GM23338 (cell line): Measurements from ENCODE around the gene LTBP3. TPM values are rescaled to one million over a fixed set of nuclear protein-coding genes. Genes with fewer than 3 reads are reported as not detected.

Experiments
- ATAC-seq: fragments of 200-7000 bp; cut with Tn5 transposase; 3 replicates; pipeline ENCODE4 v1.9.1; 2020
- DNase-seq: peaks from one replicate; pipeline ENCODE4 v3.0.0-alpha.2; 2015; ENCODE audit warnings: low spot score
- H2AFZ ChIP-seq: fragments of 200-600 bp; sonication (generic); 2 replicates; pipeline ENCODE4 v1.8.0; 2016; ENCODE audit warnings: antibody characterized with exemption, mild to moderate bottlenecking, moderate library complexity
- H3F3A ChIP-seq: fragments of 200-600 bp; sonication (generic); replicated peaks from 2 replicates; pipeline ENCODE4 v1.8.0; 2017; ENCODE audit warnings: antibody characterized with exemption, mixed run types, low read depth
- H3K27ac ChIP-seq: fragments of 200-600 bp; sonication (generic); 2 replicates; pipeline ENCODE4 v1.6.1; 2016; ENCODE audit warnings: low read depth
- H3K27me3 ChIP-seq: fragments of 200-600 bp; sonication (generic); 2 replicates; pipeline ENCODE4 v1.8.0; 2016; ENCODE audit warnings: mild to moderate bottlenecking, mixed run types, moderate library complexity; ENCODE audit not compliant: insufficient read depth
- H3K36me3 ChIP-seq: fragments of 200-600 bp; sonication (generic); 2 replicates; pipeline ENCODE4 v1.8.0; 2016; ENCODE audit warnings: mild to moderate bottlenecking; ENCODE audit not compliant: insufficient read depth
- H3K4me1 ChIP-seq: fragments of 200-600 bp; sonication (generic); 2 replicates; pipeline ENCODE4 v1.8.0; 2016; ENCODE audit warnings: mild to moderate bottlenecking, moderate library complexity; ENCODE audit not compliant: insufficient read depth
- H3K4me2 ChIP-seq: fragments of 200-600 bp; sonication (generic); 2 replicates; pipeline ENCODE4 v1.7.1; 2017; ENCODE audit warnings: mixed run types
- H3K4me3 ChIP-seq: fragments of 200-600 bp; sonication (generic); 2 replicates; pipeline ENCODE4 v1.6.1; 2016; ENCODE audit warnings: mixed run types
- H3K79me2 ChIP-seq: fragments of 200-600 bp; sonication (generic); replicated peaks from 2 replicates; pipeline ENCODE4 v1.8.0; 2017; ENCODE audit warnings: mild to moderate bottlenecking; ENCODE audit not compliant: insufficient read depth
- H3K9me2 ChIP-seq: fragments of 200-600 bp; sonication (generic); 2 replicates; pipeline ENCODE4 v1.8.0; 2017; ENCODE audit not compliant: insufficient read depth
- H4K20me1 ChIP-seq: fragments of 200-600 bp; sonication (generic); replicated peaks from 2 replicates; pipeline ENCODE4 v1.8.0; 2017; ENCODE audit warnings: mild to moderate bottlenecking; ENCODE audit not compliant: insufficient read depth
- H3K27ac Mint-ChIP-seq: 2 replicates; pipeline ENCODE4 v1.8.0; 2020; ENCODE audit warnings: inconsistent platforms, mild to moderate bottlenecking, moderate library complexity, mixed read lengths
- H3K27me3 Mint-ChIP-seq: 3 replicates; pipeline ENCODE4 v1.8.0; 2022; ENCODE audit warnings: low read depth, mild to moderate bottlenecking, moderate library complexity, mixed read lengths, inconsistent platforms; ENCODE audit not compliant: insufficient read depth, poor library complexity
- H3K36me3 Mint-ChIP-seq: 3 replicates; pipeline ENCODE4 v1.8.0; 2021; ENCODE audit warnings: low read depth, mild to moderate bottlenecking, inconsistent platforms, moderate library complexity, mixed read lengths
- H3K4me1 Mint-ChIP-seq: 3 replicates; pipeline ENCODE4 v1.8.0; 2020; ENCODE audit warnings: mild to moderate bottlenecking, inconsistent platforms, mixed read lengths
- H3K4me3 Mint-ChIP-seq: 3 replicates; pipeline ENCODE4 v1.8.0; 2021; ENCODE audit warnings: moderate library complexity, mild to moderate bottlenecking, inconsistent platforms, mixed read lengths
- H3K9me3 Mint-ChIP-seq: 3 replicates; pipeline ENCODE4 v1.8.0; 2020; ENCODE audit warnings: moderate library complexity, mild to moderate bottlenecking, inconsistent platforms, mixed read lengths
- CREB1 ChIP-seq: fragments of 250-450 bp; sonication (Bioruptor Pico); IDR thresholded peaks from 2 replicates; pipeline ENCODE4 v1.5.0; 2020; ENCODE audit warnings: low read depth, mild to moderate bottlenecking, moderate library complexity
- CTCF ChIP-seq, 2 experiments: fragments of 200-600 bp in 1 of 2; sonication (generic) in 1 of 2; conservative IDR thresholded peaks; 2 replicates each; pipeline versions ENCODE4 v1.5.1 to v1.6.1; 2016 to 2017; ENCODE audit warnings: antibody characterized with exemption in 2 of 2, low read depth in 2 of 2, mild to moderate bottlenecking in 2 of 2, moderate library complexity in 1 of 2
- EZH2phosphoT487 ChIP-seq: fragments of 200-600 bp; sonication (generic); IDR thresholded peaks from one replicate; pipeline ENCODE4 v1.8.1; 2018; ENCODE audit warnings: antibody characterized with exemption; ENCODE audit not compliant: unreplicated experiment
- POLR2AphosphoS5 ChIP-seq: IDR thresholded peaks from 2 replicates; pipeline ENCODE4 v1.6.1; 2016; ENCODE audit warnings: antibody characterized with exemption, low read depth
- REST ChIP-seq: IDR thresholded peaks from one replicate; pipeline ENCODE4 v1.6.1; 2018; ENCODE audit warnings: antibody characterized with exemption; ENCODE audit not compliant: unreplicated experiment
- STAT1 ChIP-seq: IDR thresholded peaks from one replicate; pipeline ENCODE4 v1.6.1; 2016; ENCODE audit warnings: antibody characterized with exemption; ENCODE audit not compliant: unreplicated experiment
- ZNF114 ChIP-seq: fragments of 250-450 bp; sonication (Bioruptor Pico); IDR thresholded peaks from 2 replicates; pipeline ENCODE4 v1.5.0; 2020; ENCODE audit warnings: mild to moderate bottlenecking, moderate library complexity
- ZNF462 ChIP-seq: fragments of 250-450 bp; sonication (Bioruptor Pico); IDR thresholded peaks from 2 replicates; pipeline ENCODE4 v1.5.0; 2020; ENCODE audit warnings: mild to moderate bottlenecking, moderate library complexity
- polyA plus RNA-seq: library from polyadenylated mRNA; unstranded; fragments of >200 nt; fragmentation: Nextera tagmentation; extraction: Ambion mirVana; gene quantifications from 2 replicates; pipeline ENCODE4 v1.2.1, GENCODE V29; 2016
- total RNA-seq: library from RNA; depleted of rRNA; stranded (reverse); fragments of >200 nt; shearing (Covaris generic); gene quantifications from 2 replicates; pipeline ENCODE4 v1.2.3, GENCODE V29; 2014

The LTBP3 gene
- total and polyA plus RNA-seq, 2 experiments from 2014 or later: 9.5 to 29.2 TPM

DNA sequence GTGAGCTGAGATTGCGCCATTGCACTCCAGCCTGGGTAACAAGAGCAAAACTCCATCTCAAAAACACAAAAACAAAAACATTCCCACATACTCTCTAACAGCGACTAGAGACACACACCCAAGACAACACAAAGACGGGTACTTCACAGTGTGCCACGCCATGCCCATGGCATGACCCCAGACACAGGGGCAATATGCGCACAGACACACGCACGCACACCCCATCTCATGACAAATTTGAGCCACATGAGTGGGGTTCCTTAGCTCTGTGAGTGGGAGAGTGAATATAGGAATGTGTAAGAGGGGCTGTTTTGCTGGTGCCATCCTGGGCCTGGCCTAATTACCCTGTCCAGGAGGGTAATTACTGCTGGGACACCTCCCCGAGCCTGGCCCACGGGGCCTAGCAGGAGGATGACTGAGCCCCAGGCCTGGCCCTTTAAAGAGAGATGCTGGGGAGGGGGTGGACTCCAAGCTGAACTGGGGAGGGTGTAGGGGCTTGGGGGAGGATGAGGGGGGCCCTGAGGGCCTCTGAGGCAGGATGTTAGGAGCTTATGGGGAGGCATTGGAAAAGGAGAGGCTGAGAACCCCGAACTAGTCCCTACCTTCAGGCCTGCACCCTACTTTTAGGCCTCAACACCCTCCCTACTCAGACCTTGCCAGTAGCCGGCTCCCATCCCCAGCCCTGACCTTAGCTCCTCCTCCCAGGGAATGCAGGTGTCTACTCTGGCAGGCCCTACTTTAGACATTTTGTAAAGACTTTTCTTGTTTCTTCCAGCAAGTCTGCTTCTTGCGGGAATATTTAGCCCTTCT is 1.5 kb downstream of the LTBP3 start (continued):
- TF ChIP-seq REST: no peak
- no peak for TF ChIP-seq CREB1 (CRISPR knock-in tag)

GRCh38 chr11:65555693-65556231 is 2.4 kb downstream of the LTBP3 start:
- Mint-ChIP-seq H3K27ac (no peak overlapping the region), H3K27me3 (peaks cover 47% of the 10 kb centered on the region), H3K36me3 (no peaks in the 10 kb centered on the region; the same call in 2 of the 3 replicates), H3K9me3 (no peaks in the 10 kb centered on the region), H3K4me3 (peak overlapping the region; percentile 17; the same call in 1 of the 3 replicates), H3K4me1 (peaks cover 63% of the 10 kb centered on the region)
- DNase-seq: no peak
- H3K4me3 ChIP-seq: no peak overlapping the region
- peaks cover 64% of the 10 kb centered on the region for H3K27me3 ChIP-seq
- H3K79me2 ChIP-seq: no peaks in the 10 kb centered on the region
- H3K4me2 ChIP-seq: no peak overlapping the region
- no peak for ATAC-seq
- H3F3A ChIP-seq: peaks cover 30% of the 10 kb centered on the region; the same call in 1 of the 2 replicates
- H3K27ac ChIP-seq: no peak overlapping the region
- no peaks in the 10 kb centered on the region for H3K9me2 ChIP-seq
- H3K4me1 ChIP-seq: peaks cover 42% of the 10 kb centered on the region
- no peaks in the 10 kb centered on the region for H4K20me1 ChIP-seq
- no peaks in the 10 kb centered on the region for H3K36me3 ChIP-seq
- no peak overlapping the region for H2AFZ ChIP-seq
- TF ChIP-seq ZNF114 (no peak), ZNF462 (no peak), STAT1 (no peak), EZH2phosphoT487 (no peak), CTCF (conservative IDR thresholded peaks at IDR 0.05; ENCODE audit: low read depth in 2 of 2) (no peak), POLR2AphosphoS5 (no peak), REST (no peak)
